NCI-H524 treated with DMSO at 0.1 percent for 48 hours (cell line): ENCODE data around the gene SERTM2.

Experiments used
- DNase-seq: peaks from one replicate; lab custom pipeline; 2025; lab: John Stamatoyannopoulos, UW

The SERTM2 gene

GRCh38 chrX:111560801-111561200 is 49.4 kb downstream of the SERTM2 start:
- no peak for DNase-seq

- no peak for DNase-seq
These were observed 50.4 kb downstream of the SERTM2 start for GRCh38 chrX:111561851-111562250.

- no peak for DNase-seq
These were observed 56.3 kb downstream of the SERTM2 start for GRCh38 chrX:111567542-111568255.

- DNase-seq: no peak
These were observed 56.9 kb downstream of the SERTM2 start for GRCh38 chrX:111568354-111568753.

DNA sequence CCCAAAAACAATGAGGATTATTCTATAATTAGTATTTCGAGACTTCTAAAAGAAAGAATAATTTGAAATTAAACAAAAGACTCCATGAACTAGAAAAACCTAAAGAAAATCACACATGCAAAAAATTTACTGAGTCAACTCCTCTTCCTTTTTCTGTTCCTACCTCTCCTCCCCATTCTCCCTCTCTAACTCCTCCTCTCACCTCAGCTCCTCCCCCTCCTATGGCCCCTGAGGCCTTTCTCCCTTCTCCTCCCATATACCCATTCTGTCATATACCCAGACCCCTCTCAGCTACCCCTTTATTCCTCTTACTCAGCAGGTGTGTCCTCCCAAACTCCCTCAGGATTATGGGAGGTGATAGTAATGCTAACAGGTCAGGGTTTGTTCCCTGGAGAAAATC is 57.4 kb downstream of the SERTM2 start:
- no peak for DNase-seq
